WTC11 (cell line): ENCODE results near the gene NDE1. TPM values are rescaled to one million over a fixed set of nuclear protein-coding genes. Genes with fewer than 3 reads are reported as not detected.

Source experiments
- ATAC-seq: fragments of 200-7000 bp; cut with Tn5 transposase; 2 replicates; pipeline ENCODE4 v1.10.0; 2021; ENCODE audit warnings: mild to moderate bottlenecking, moderate library complexity
- CTCF ChIA-PET: fragments of 300-600 bp; sonication (Branson Sonifier 250); formaldehyde crosslinking; loops from one replicate; lab custom pipeline; 2021; ENCODE audit warnings: antibody characterized with exemption; lab: Charles Lee
- POLR2A ChIA-PET: fragments of 350-600 bp; sonication (Branson Sonifier 250); formaldehyde crosslinking; loops from one replicate; lab custom pipeline; 2021; ENCODE audit warnings: antibody characterized with exemption; lab: Charles Lee
- DNase-seq: peaks from one replicate; pipeline ENCODE4 v3.0.0; 2021; ENCODE audit warnings: low spot score
- H3K27ac Mint-ChIP-seq: 2 replicates; pipeline ENCODE4 v1.8.0; 2021; ENCODE audit warnings: mixed read lengths
- H3K27me3 Mint-ChIP-seq: 2 replicates; pipeline ENCODE4 v1.8.0; 2021; ENCODE audit warnings: low read depth, mild to moderate bottlenecking, moderate library complexity, mixed read lengths
- H3K36me3 Mint-ChIP-seq: 2 replicates; pipeline ENCODE4 v1.8.0; 2021; ENCODE audit warnings: mixed read lengths
- H3K4me1 Mint-ChIP-seq: 2 replicates; pipeline ENCODE4 v1.8.0; 2022; ENCODE audit warnings: mixed read lengths
- H3K4me3 Mint-ChIP-seq: 2 replicates; pipeline ENCODE4 v1.8.0; 2021; ENCODE audit warnings: mild to moderate bottlenecking, moderate library complexity, mixed read lengths
- H3K9me3 Mint-ChIP-seq: 2 replicates; pipeline ENCODE4 v1.8.0; 2021; ENCODE audit warnings: mixed read lengths
- AR ChIP-seq: fragments of 250-450 bp; sonication (Bioruptor Pico); IDR thresholded peaks from 2 replicates; pipeline ENCODE4 v1.9.0; 2021; ENCODE audit warnings: mild to moderate bottlenecking
- ARID4B ChIP-seq: sonication (generic); formaldehyde crosslinking; IDR thresholded peaks from 2 replicates; pipeline ENCODE4 v1.8.0; 2023; ENCODE audit warnings: missing genetic modification reagents, mild to moderate bottlenecking, borderline replicate concordance
- ATF1 ChIP-seq: sonication (generic); formaldehyde crosslinking; IDR thresholded peaks from 2 replicates; pipeline ENCODE4 v1.8.1; 2023; ENCODE audit warnings: mild to moderate bottlenecking, moderate library complexity, missing genetic modification reagents
- CDX4 ChIP-seq: fragments of 250-450 bp; sonication (Bioruptor Pico); IDR thresholded peaks from 2 replicates; pipeline ENCODE4 v1.9.0; 2021; ENCODE audit warnings: moderate library complexity, mild to moderate bottlenecking, inconsistent platforms, borderline replicate concordance
- ELF4 ChIP-seq: sonication (generic); formaldehyde crosslinking; IDR thresholded peaks from 2 replicates; pipeline ENCODE4 v1.8.1; 2022; ENCODE audit warnings: low read depth, mild to moderate bottlenecking, moderate library complexity, missing genetic modification reagents
- FOXJ3 ChIP-seq: sonication (generic); formaldehyde crosslinking; IDR thresholded peaks from 2 replicates; pipeline ENCODE4 v1.9.0; 2021; ENCODE audit warnings: missing genetic modification reagents, mild to moderate bottlenecking, borderline replicate concordance
- FOXK1 ChIP-seq: sonication (generic); formaldehyde crosslinking; IDR thresholded peaks from 2 replicates; pipeline ENCODE4 v1.8.0; 2022; ENCODE audit warnings: mild to moderate bottlenecking, moderate library complexity, missing genetic modification reagents
- HMGA2 ChIP-seq: fragments of 250-450 bp; sonication (Bioruptor Pico); IDR thresholded peaks from 2 replicates; pipeline ENCODE4 v1.4.0; 2021; ENCODE audit warnings: mild to moderate bottlenecking, moderate library complexity
- NR2C2 ChIP-seq: sonication (generic); formaldehyde crosslinking; IDR thresholded peaks from 2 replicates; pipeline ENCODE4 v1.8.0; 2022; ENCODE audit warnings: mild to moderate bottlenecking, missing genetic modification reagents
- NR3C1 ChIP-seq: sonication (generic); formaldehyde crosslinking; conservative IDR thresholded peaks from 2 replicates; pipeline ENCODE4 v1.8.1; 2023; ENCODE audit warnings: low read depth, mild to moderate bottlenecking, missing genetic modification reagents
- SMAD3 ChIP-seq: sonication (generic); formaldehyde crosslinking; IDR thresholded peaks from 2 replicates; pipeline ENCODE4 v1.8.0; 2022; ENCODE audit warnings: missing genetic modification reagents, mild to moderate bottlenecking, borderline replicate concordance
- SOX15 ChIP-seq: fragments of 250-450 bp; sonication (Bioruptor Pico); IDR thresholded peaks from 2 replicates; pipeline ENCODE4 v1.9.0; 2021; ENCODE audit warnings: mild to moderate bottlenecking
- USF2 ChIP-seq: sonication (generic); formaldehyde crosslinking; IDR thresholded peaks from 2 replicates; pipeline ENCODE4 v1.8.1; 2023; ENCODE audit warnings: mild to moderate bottlenecking, missing genetic modification reagents, moderate library complexity
- ZMAT4 ChIP-seq: fragments of 250-450 bp; sonication (Bioruptor Pico); IDR thresholded peaks from 2 replicates; pipeline ENCODE4 v1.9.0; 2021; ENCODE audit warnings: mild to moderate bottlenecking
- ZNF138 ChIP-seq: sonication (generic); formaldehyde crosslinking; conservative IDR thresholded peaks from 2 replicates; pipeline ENCODE4 v1.8.1; 2022; ENCODE audit warnings: mild to moderate bottlenecking, moderate library complexity, missing genetic modification reagents
- ZNF396 ChIP-seq: fragments of 250-450 bp; sonication (Bioruptor Pico); IDR thresholded peaks from 2 replicates; pipeline ENCODE4 v1.8.0; 2021; ENCODE audit warnings: mild to moderate bottlenecking, moderate library complexity, borderline replicate concordance
- ZNF423 ChIP-seq: fragments of 250-450 bp; sonication (Bioruptor Pico); IDR thresholded peaks from 2 replicates; pipeline ENCODE4 v2.1.2; 2022; ENCODE audit warnings: mild to moderate bottlenecking, moderate library complexity
- ZSCAN18 ChIP-seq: fragments of 250-450 bp; sonication (Bioruptor Pico); IDR thresholded peaks from 2 replicates; pipeline ENCODE4 v2.1.2; 2022; ENCODE audit warnings: mild to moderate bottlenecking, moderate library complexity
- total RNA-seq: library from RNA; stranded (reverse); gene quantifications from 3 replicates; pipeline ENCODE4 v1.2.3, GENCODE V29; 2021

The NDE1 gene
- total RNA-seq, 1 experiment from 2014 or later, result 39.4 TPM

GRCh38 chr16:15735610-15736009 lies 85.6 kb downstream of the NDE1 start:
- TF ChIP-seq FOXJ3 (CRISPR knock-in tag) (no peak), AR (CRISPR knock-in tag) (no peak), FOXK1 (no peak), ARID4B (CRISPR knock-in tag) (no peak), ZNF396 (CRISPR knock-in tag) (no peak), ELF4 (CRISPR knock-in tag) (no peak), ZSCAN18 (no peak)
- no peak for DNase-seq
- no peak for ATAC-seq
- Mint-ChIP-seq H3K36me3 (no peaks in the 10 kb centered on the region), H3K9me3 (0 out of 2 replicates have a peak, but pooled peaks cover under 1% of the 10 kb centered on the region), H3K4me3 (no peak overlapping the region), H3K27ac (no peak overlapping the region), H3K27me3 (no peaks in the 10 kb centered on the region), H3K4me1 (peaks cover 6% of the 10 kb centered on the region)
- CTCF ChIA-PET, result no interaction called here
- POLR2A ChIA-PET, result no interaction called here

- H3K27ac Mint-ChIP-seq, result peak overlapping the region; percentile 90
- TF ChIP-seq SOX15 (CRISPR knock-in tag), result no peak
- 0 out of 2 replicates have a peak, but pooled peaks have one; percentile 26 for TF ChIP-seq ZNF423 (CRISPR knock-in tag)
- H3K4me3 Mint-ChIP-seq, result no peak overlapping the region
- H3K4me1 Mint-ChIP-seq, result peaks cover 6% of the 10 kb centered on the region
- H3K36me3 Mint-ChIP-seq, result no peaks in the 10 kb centered on the region
- no peak for DNase-seq
- H3K27me3 Mint-ChIP-seq, result no peaks in the 10 kb centered on the region
- peaks cover 10% of the 10 kb centered on the region; the same call in 1 of the 2 replicates for H3K9me3 Mint-ChIP-seq
- POLR2A ChIA-PET, result no interaction called here
- CTCF ChIA-PET, result interaction anchor here (1.0 kb wide), 1 partner anchor 41 kb away, joined by 5 read pairs; no protein-coding TSS in a partner anchor
- peak; percentile 34; the same call in 1 of the 2 replicates for ATAC-seq
These were observed 86.5 kb downstream of the NDE1 start for GRCh38 chr16:15736529-15736928.

GRCh38 chr16:15737140-15737644 lies 87.1 kb downstream of the NDE1 start:
- CTCF ChIA-PET, result interaction anchor here (1.0 kb wide), 2 partner anchors 19 to 40 kb away, joined by 4 to 5 read pairs; no protein-coding TSS in a partner anchor
- H3K9me3 Mint-ChIP-seq, result peaks cover 10% of the 10 kb centered on the region; the same call in 1 of the 2 replicates
- DNase-seq (no peak), ATAC-seq (no peak)
- POLR2A ChIA-PET, result no interaction called here
- H3K4me3 Mint-ChIP-seq, result no peak overlapping the region
- H3K27ac Mint-ChIP-seq, result peak overlapping the region; percentile 90
- no peaks in the 10 kb centered on the region for H3K36me3 Mint-ChIP-seq
- peaks cover 6% of the 10 kb centered on the region for H3K4me1 Mint-ChIP-seq
- no peaks in the 10 kb centered on the region for H3K27me3 Mint-ChIP-seq
- TF ChIP-seq ZNF423 (CRISPR knock-in tag) (no peak), FOXK1 (no peak), ELF4 (CRISPR knock-in tag) (no peak), SMAD3 (CRISPR knock-in tag) (no peak), HMGA2 (CRISPR knock-in tag) (no peak), NR3C1 (CRISPR knock-in tag) (no peak), ATF1 (CRISPR knock-in tag) (no peak), USF2 (CRISPR knock-in tag) (no peak), CDX4 (CRISPR knock-in tag) (no peak), ZMAT4 (CRISPR knock-in tag) (no peak), NR2C2 (CRISPR knock-in tag) (no peak), ZNF138 (CRISPR knock-in tag) (no peak)
